ENCODE data around the gene THG1L. TPM values are rescaled to one million over a fixed set of nuclear protein-coding genes. Genes with fewer than 3 reads are reported as not detected.

Gene THG1L
- total and polyA plus RNA-seq, 2 of the 13 experiments (the other 11 are each of a cell fraction or from before 2014, with no cell fraction given): 16.6 to 17.2 TPM

DNA sequence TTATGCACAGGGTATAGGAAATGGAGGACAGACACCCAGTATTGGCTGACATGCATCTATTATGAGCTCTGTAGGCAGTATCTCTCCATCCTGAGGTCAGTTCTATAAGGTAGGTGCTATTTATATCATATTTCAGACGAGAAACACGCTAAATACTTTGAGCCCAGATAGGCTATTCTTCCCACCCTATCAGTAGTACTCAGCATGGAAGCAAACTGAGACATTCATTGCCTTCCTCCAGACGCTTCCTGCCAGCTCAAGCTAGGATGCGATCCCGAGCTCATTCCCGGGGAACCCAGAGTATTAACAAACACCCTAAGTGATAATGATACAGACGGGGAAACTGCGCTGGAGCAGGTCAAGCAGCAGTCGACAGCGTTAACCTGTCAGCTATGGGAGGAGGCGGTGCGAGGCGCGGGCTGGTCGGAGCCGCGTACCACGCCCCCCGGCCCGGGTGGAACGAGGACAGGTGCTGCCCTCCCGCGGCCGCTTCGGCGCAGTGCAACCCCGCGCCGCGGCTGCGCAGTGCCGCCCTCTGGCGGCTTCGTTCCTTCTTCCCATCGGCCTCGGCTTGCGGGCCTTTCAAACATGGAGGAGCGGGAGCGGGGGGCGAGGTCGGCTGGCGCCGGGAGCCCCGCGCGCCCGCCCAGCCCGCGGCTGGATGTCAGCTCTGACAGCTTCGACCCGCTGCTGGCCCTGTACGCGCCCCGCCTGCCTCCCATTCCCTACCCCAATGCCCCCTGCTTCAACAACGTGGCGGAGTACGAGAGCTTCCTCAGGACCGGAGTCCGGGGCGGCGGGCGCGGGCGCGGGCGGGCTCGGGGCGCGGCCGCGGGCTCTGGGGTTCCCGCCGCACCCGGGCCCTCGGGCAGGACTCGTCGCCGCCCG lies 12.2 kb downstream of the THG1L start, which contains the start of gene LSM11 (continued):
- no peak for TF ChIP-seq ZNF557 (CRISPR knock-in tag; IDR thresholded peaks at IDR 0.05)
- TF ChIP-seq FOXA1 (IDR thresholded peaks at IDR 0.05): no peak
- TF ChIP-seq FOXA1 (CRISPR knock-in tag; IDR thresholded peaks at IDR 0.05): 0 out of 2 replicates have a peak, but pooled peaks have one; percentile 25
- no peak for TF ChIP-seq BATF2 (CRISPR knock-in tag; IDR thresholded peaks at IDR 0.05)
- no peak for TF ChIP-seq TEAD2 (CRISPR knock-in tag; IDR thresholded peaks at IDR 0.05)
- peak; percentile 13; the same call in 1 of the 2 replicates for TF ChIP-seq HNF4G (IDR thresholded peaks at IDR 0.05; ENCODE audit: borderline replicate concordance, low read depth, low read length)
- TF ChIP-seq HNF4G (CRISPR knock-in tag; IDR thresholded peaks at IDR 0.05; ENCODE audit: borderline replicate concordance, low read depth): no peak
- TF ChIP-seq, protein P1, sequence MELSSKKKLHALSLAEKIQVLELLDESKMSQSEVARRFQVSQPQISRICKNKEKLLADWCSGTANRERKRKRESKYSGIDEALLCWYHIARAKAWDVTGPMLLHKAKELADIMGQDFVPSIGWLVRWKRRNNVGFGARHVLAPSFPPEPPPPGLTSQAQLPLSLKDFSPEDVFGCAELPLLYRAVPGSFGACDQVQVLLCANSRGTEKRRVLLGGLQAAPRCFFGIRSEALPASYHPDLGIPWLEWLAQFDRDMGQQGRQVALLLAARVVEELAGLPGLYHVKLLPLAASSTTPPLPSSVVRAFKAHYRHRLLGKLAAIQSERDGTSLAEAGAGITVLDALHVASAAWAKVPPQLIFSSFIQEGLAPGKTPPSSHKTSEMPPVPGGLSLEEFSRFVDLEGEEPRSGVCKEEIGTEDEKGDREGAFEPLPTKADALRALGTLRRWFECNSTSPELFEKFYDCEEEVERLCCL (CRISPR knock-in tag; IDR thresholded peaks at IDR 0.05; ENCODE audit: borderline replicate concordance): no peak
- TF ChIP-seq THAP11 (CRISPR knock-in tag; IDR thresholded peaks at IDR 0.05): peak; percentile 65
- TF ChIP-seq, protein P2, sequence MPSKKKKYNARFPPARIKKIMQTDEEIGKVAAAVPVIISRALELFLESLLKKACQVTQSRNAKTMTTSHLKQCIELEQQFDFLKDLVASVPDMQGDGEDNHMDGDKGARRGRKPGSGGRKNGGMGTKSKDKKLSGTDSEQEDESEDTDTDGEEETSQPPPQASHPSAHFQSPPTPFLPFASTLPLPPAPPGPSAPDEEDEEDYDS (CRISPR knock-in tag; IDR thresholded peaks at IDR 0.05): no peak
- TF ChIP-seq ASH2L (IDR thresholded peaks at IDR 0.05; ENCODE audit: insufficient read length, low read depth, low read length): peak; percentile 62
- no peak; the same call in 1 of the 2 replicates for TF ChIP-seq ZNF777 (CRISPR knock-in tag; IDR thresholded peaks at IDR 0.05)
- no peak for TF ChIP-seq ZNF235 (CRISPR knock-in tag; IDR thresholded peaks at IDR 0.05; ENCODE audit: borderline replicate concordance)
- no peak for TF ChIP-seq ZNF253 (CRISPR knock-in tag; IDR thresholded peaks at IDR 0.05; ENCODE audit: borderline replicate concordance)
- no peak for TF ChIP-seq ZSCAN21 (CRISPR knock-in tag; IDR thresholded peaks at IDR 0.05; ENCODE audit: borderline replicate concordance)
- TF ChIP-seq ISX (CRISPR knock-in tag; conservative IDR thresholded peaks at IDR 0.05): 0 out of 2 replicates have a peak, but pooled peaks have one; percentile 29
- no peak for TF ChIP-seq ZNF7 (CRISPR knock-in tag; IDR thresholded peaks at IDR 0.05)
- peak; percentile 38; the same call in 1 of the 2 replicates for TF ChIP-seq CC2D1A (CRISPR knock-in tag; IDR thresholded peaks at IDR 0.05)
- peak; percentile 20; the same call in 1 of the 2 replicates for TF ChIP-seq ESRRA (CRISPR knock-in tag; IDR thresholded peaks at IDR 0.05; ENCODE audit: low read depth)
- peak; percentile 69; the same call in 1 of the 2 replicates for TF ChIP-seq YEATS4 (CRISPR knock-in tag; IDR thresholded peaks at IDR 0.05; ENCODE audit: borderline replicate concordance)
- TF ChIP-seq, protein P3, sequence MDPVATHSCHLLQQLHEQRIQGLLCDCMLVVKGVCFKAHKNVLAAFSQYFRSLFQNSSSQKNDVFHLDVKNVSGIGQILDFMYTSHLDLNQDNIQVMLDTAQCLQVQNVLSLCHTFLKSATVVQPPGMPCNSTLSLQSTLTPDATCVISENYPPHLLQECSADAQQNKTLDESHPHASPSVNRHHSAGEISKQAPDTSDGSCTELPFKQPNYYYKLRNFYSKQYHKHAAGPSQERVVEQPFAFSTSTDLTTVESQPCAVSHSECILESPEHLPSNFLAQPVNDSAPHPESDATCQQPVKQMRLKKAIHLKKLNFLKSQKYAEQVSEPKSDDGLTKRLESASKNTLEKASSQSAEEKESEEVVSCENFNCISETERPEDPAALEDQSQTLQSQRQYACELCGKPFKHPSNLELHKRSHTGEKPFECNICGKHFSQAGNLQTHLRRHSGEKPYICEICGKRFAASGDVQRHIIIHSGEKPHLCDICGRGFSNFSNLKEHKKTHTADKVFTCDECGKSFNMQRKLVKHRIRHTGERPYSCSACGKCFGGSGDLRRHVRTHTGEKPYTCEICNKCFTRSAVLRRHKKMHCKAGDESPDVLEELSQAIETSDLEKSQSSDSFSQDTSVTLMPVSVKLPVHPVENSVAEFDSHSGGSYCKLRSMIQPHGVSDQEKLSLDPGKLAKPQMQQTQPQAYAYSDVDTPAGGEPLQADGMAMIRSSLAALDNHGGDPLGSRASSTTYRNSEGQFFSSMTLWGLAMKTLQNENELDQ (CRISPR knock-in tag; IDR thresholded peaks at IDR 0.05; ENCODE audit: borderline replicate concordance): no peak
- TF ChIP-seq ZNF788 (CRISPR knock-in tag; IDR thresholded peaks at IDR 0.05; ENCODE audit: borderline replicate concordance): peak; percentile 71; the same call in 1 of the 2 replicates

Measured in HepG2 (cell line).